NCI-H1105 (cell line): ENCODE measurements around the gene PTPRN2.

ENCODE experiments used
- DNase-seq: peaks from one replicate; lab custom pipeline; 2025; lab: John Stamatoyannopoulos, UW

PTPRN2 gene

GRCh38 chr7:157552295-157552993 is 1035.2 kb downstream of the PTPRN2 start:
- DNase-seq, result no peak

DNA sequence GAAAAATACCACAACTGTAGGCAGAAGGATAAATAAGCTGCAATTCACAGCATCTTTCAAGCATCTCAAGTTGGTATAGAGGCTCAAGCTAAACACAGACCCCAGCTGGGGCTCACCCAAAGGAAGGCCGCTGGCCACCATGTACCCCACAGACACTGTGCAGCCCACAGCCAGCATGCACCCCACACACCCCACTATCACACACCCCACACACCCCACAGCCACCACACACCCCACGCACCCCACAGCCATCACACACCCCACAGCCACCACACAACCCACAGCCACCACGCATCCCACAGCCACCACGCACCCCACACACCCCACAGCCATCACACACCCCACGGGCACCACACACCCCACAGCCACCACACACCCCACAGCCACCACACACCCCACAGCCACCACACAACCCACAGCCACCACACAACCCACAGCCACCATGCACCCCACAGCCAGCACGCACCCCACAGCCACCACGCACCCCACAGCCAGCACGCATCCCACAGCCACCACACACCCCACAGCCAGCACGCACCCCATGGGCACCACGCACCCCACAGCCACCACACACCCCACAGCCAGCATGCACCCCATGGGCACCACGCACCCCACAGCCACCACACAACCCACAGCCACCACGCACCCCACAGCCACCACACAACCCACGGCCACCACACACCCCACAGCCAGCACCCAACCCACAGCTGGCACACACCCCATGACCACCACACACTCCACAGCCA is 1036.1 kb downstream of the PTPRN2 start:
- DNase-seq, result no peak

DNA sequence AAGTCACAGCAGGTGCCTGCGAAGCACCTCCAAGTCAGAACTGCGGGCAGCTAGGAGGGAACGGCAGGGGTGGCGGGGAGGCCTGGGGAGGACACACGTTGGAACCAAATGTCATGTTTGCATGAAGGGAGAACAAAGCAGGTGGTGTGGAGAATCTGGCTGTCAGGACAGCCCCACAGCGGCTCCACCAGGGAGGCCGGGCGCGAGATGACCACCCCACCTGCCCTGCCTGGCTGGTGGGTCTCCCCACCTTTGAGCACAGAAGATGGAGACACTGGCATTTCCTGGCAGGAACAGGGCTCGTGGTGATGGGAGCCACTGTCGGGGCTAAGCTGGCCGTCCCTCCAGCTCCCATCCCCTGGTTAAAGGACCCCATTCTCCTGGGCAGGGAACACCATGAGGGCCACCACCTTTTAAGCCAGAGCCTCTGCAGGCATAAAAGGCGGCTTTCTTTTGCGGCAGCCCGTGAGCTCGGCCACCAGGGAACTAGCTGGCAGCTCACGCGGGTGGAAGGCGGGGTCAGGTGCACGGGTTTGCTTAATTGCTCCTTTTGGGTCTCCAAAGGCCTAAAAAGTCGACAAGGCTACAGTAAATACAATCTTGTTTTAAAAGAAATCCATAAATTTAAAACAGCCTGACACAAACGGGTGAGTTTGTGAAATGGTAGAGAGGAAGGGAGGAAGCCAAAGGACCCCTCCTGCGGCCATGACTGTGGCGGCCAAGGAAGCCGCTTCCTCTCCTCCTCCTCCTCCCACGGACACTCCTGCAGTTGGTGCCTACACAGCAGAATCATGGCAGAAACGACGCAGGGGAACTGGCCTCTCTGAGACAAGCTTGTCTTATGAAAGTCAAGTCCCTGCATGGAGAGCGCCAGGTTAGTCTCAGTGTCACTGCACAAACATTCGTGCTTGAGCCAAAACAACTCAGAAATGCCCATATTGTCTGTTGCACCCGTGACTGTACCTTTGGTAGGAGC is 1037.0 kb downstream of the PTPRN2 start:
- no peak for DNase-seq

DNA sequence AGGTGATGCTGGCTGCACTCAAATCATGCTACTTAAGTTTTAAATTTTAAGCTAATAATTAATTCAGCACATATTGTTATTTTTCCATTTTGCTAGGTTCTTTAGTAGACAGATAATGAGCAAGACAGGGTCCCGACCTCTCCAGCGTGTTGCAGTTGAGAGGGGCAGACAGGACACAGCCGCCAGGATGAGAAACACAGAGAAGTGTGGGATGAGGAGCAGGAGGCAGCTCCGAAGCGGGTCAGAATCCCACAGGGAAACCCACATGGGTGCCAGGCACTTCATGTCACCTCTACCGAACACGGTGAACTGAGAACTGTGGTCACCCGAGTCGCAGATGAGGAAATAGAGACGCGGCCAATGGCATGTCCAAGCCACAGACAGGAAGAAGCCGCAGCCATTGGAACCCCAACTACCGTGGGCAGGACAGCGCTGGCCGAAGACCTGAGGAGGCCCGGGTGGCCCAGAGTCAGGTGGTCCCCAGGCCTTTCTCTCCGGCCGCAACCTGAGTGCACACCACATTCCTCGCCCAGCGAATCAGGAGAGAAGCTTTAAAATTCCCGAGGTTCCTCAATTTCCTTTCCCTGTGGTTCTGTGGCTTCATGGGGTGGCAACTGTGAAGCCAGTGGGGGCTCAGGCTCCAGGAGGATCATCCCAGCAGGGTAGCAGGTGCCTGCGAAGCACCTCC is 1037.9 kb downstream of the PTPRN2 start:
- DNase-seq, result no peak

GRCh38 chr7:157548691-157549303 is 1038.8 kb downstream of the PTPRN2 start:
- no peak for DNase-seq

DNA sequence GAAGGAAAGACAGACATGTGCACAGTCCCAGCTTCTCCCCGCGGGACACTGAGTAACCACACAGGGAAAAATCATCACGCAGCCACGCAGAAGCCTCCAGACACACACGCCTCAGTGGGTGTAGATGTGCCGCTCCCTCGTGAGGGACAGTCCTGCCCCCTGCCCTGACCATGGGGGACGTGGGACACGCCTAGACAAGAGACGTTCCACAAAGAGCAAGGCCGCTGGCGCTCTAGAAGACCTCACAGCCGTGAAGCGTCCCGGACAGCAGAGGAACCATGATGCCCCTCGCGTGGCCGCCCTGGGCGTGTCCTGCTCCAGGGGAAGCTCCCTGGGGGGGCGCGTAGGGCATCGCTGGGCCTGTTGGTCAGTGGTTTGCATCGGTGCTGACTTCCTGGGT is 1040.0 kb downstream of the PTPRN2 start:
- no peak for DNase-seq

DNA sequence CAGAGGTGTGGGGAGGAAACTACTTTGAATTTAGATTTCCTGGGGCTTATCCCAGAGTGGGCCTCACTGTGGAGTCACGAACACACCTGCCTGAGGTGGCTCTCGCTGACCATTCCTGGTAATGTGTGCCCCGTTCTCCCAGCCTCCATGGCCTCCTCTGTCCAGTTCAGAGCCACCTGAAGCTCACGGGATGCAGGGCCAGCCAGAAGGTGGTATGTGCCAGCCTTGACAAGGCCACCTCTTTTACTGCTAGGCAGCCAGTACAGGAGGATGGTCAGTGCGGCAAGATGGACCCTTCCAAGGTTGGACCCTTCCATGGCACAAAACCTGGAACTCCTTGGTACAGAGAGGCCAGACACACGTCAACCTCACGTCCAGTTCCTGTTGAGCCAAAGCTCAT is 1040.5 kb downstream of the PTPRN2 start:
- no peak for DNase-seq

- no peak for DNase-seq
Observed at GRCh38 chr7:157545681-157546060, 1042.0 kb downstream of the PTPRN2 start.

- no peak for DNase-seq
Observed at GRCh38 chr7:157544980-157545680, 1042.5 kb downstream of the PTPRN2 start.

DNA sequence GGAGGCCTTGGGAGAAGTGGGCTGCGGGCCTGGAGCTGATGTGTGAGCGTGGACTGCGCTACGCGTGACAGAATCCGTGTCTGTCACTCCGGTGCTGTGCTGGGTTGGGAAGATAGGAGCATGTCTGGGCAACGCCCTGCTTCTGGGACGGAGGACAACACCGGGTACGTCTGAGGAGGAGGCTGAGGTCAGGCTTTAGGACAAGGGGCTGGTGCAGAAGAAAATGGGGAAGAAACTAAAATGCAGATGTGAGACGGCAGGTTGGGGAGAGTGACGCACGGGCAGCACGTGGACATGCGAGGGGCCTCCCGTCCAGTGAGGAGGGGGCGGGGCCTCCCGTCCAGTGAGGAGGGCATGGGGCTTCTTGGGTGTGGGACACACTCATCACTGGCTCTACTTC is 1043.4 kb downstream of the PTPRN2 start:
- DNase-seq, result no peak

DNA sequence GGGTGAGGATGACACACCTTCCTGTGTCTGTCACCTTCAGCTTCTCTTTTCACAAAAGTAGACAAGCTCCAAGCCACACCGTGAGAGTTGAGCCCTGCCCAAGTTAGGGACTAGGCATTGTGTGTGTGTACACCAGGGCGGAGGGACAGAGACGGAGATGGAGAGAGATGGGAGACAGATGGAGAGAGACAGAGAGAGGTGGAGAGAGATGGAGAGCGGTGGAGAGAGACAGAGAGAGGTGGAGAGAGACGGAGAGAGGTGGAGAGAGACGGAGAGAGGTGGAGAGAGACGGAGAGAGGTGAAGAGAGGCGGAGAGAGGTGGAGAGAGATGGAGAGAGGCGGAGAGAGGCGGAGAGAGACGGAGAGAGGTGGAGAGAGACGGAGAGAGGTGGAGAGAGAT is 1043.8 kb downstream of the PTPRN2 start:
- no peak for DNase-seq

- DNase-seq, result no peak
Observed at GRCh38 chr7:157543276-157543675, 1044.3 kb downstream of the PTPRN2 start.

- no peak for DNase-seq
Observed at GRCh38 chr7:157542068-157543021, 1045.3 kb downstream of the PTPRN2 start.

GRCh38 chr7:157541295-157542067 is 1046.1 kb downstream of the PTPRN2 start:
- DNase-seq, result no peak

DNA sequence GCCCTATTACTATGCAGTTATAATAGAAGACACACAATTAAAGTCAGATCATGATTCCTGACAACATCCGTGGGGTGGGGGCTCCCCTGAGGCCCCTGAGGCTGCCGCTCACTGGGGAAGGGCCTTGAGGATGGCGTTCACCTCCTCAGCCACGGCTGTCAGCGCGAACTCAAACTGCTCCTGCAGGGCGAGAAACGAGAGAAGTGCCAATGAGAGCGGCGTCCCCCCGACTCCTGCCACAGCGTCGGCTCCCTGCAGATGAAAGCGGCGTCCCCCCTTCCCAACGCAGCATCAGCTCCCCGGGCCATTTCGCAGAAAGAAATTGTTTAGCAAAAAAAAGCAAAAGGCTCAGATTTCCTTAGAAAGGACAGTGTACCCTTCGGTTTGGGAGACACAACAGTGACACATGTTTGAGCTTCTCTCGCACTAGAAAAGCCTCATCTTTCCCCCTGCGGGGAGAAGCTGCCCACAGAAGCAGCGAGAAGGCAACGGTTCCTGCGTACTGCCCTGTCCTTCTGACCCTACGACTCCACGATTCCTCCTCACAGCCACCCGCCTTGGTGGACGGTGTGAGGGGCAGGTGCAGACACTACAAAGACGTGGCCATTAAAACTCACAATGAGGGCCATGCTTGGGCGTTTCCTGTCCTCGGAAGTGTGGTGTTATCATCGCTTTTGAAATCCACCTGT is 1046.9 kb downstream of the PTPRN2 start:
- no peak for DNase-seq

GRCh38 chr7:157540020-157540419 is 1047.6 kb downstream of the PTPRN2 start:
- no peak for DNase-seq

GRCh38 chr7:157539521-157539920 is 1048.1 kb downstream of the PTPRN2 start:
- DNase-seq, result no peak

DNA sequence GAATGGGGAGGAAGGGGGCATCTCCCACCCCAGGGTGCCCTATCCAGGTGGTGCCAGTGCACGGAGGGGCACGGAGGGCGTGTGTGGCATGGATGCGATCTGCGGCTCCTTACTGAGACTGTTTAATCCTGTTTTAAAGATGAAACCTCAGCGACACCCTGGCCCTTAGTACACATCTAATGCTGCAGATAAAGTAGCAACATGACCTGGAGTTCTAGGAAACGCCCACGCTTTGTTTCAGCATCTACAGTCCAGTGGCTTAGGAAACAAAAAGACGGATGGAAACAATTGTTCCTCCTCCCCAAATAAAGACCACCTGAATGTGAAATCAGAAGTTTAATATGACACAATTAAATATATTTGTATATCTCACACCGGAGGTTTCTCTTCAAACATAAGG is 1048.9 kb downstream of the PTPRN2 start:
- no peak for DNase-seq
